Ishikawa (cell line): ENCODE results near the gene GNG12.

Experiments
- CEBPB ChIP-seq: IDR thresholded peaks from 2 replicates; pipeline ENCODE4 v1.6.1; 2012
- CREB1 ChIP-seq: IDR thresholded peaks from 2 replicates; pipeline ENCODE4 v1.6.1; 2012; ENCODE audit warnings: low read depth
- EGR1 ChIP-seq: IDR thresholded peaks from 2 replicates; pipeline ENCODE4 v1.6.1; 2012
- EP300 ChIP-seq: IDR thresholded peaks from 2 replicates; pipeline ENCODE4 v1.6.1; 2012; ENCODE audit warnings: borderline replicate concordance
- FOXM1 ChIP-seq: IDR thresholded peaks from 2 replicates; pipeline ENCODE4 v1.6.1; 2012; ENCODE audit warnings: low read depth, borderline replicate concordance
- MAX ChIP-seq: IDR thresholded peaks from 2 replicates; pipeline ENCODE4 v1.6.1; 2012
- NFIC ChIP-seq: IDR thresholded peaks from 2 replicates; pipeline ENCODE4 v1.6.1; 2012
- RAD21 ChIP-seq: IDR thresholded peaks from 2 replicates; pipeline ENCODE4 v1.6.1; 2012; ENCODE audit warnings: low read depth
- REST ChIP-seq: IDR thresholded peaks from 2 replicates; pipeline ENCODE4 v1.6.1; 2012; ENCODE audit warnings: low read depth, mild to moderate bottlenecking
- TAF1 ChIP-seq: IDR thresholded peaks from 2 replicates; pipeline ENCODE4 v1.6.1; 2012; ENCODE audit warnings: low read depth, mild to moderate bottlenecking
- TCF12 ChIP-seq: IDR thresholded peaks from 2 replicates; pipeline ENCODE4 v1.6.1; 2012; ENCODE audit warnings: low read depth
- TEAD4 ChIP-seq: IDR thresholded peaks from 2 replicates; pipeline ENCODE4 v1.6.1; 2012
- USF1 ChIP-seq: IDR thresholded peaks from 2 replicates; pipeline ENCODE4 v1.6.1; 2012
- YY1 ChIP-seq: IDR thresholded peaks from 2 replicates; pipeline ENCODE4 v1.6.1; 2012; ENCODE audit warnings: low read depth
- ZBTB7A ChIP-seq: IDR thresholded peaks from 2 replicates; pipeline ENCODE4 v1.6.1; 2012; ENCODE audit warnings: low read depth

The GNG12 gene

GRCh38 chr1:67729872-67730271 lies 103.4 kb downstream of the GNG12 start:
- TF ChIP-seq EP300, result no peak
- no peak for TF ChIP-seq NFIC
- TF ChIP-seq RAD21, result no peak
- TF ChIP-seq TCF12, result no peak
- TF ChIP-seq EGR1, result no peak
- no peak for TF ChIP-seq ZBTB7A
- no peak for TF ChIP-seq TEAD4
- TF ChIP-seq MAX, result no peak
- TF ChIP-seq REST, result no peak
- TF ChIP-seq TAF1, result no peak
- TF ChIP-seq YY1, result no peak
- TF ChIP-seq CREB1, result no peak
- no peak for TF ChIP-seq CEBPB
- TF ChIP-seq USF1, result no peak
- TF ChIP-seq FOXM1, result no peak

GRCh38 chr1:67726224-67726623 lies 107.0 kb downstream of the GNG12 start:
- TF ChIP-seq RAD21 (no peak), EGR1 (no peak), USF1 (no peak), YY1 (no peak), FOXM1 (no peak), TCF12 (no peak)

- TF ChIP-seq CREB1, result no peak
- TF ChIP-seq NFIC, result peak; percentile 59
- TF ChIP-seq RAD21, result no peak
- no peak for TF ChIP-seq EGR1
Measured at GRCh38 chr1:67724928-67725560, 108.2 kb downstream of the GNG12 start.

- TF ChIP-seq RAD21 (no peak), FOXM1 (no peak), TEAD4 (no peak), REST (no peak), CEBPB (no peak), NFIC (no peak), EGR1 (no peak), YY1 (no peak), ZBTB7A (no peak), TCF12 (no peak), MAX (no peak), CREB1 (no peak), EP300 (no peak), USF1 (no peak), TAF1 (no peak)
Measured at GRCh38 chr1:67723620-67724019, 109.6 kb downstream of the GNG12 start.

- TF ChIP-seq REST, result no peak
- TF ChIP-seq TCF12, result no peak
- no peak for TF ChIP-seq FOXM1
Measured at GRCh38 chr1:67723126-67723525, 110.1 kb downstream of the GNG12 start.
